B cell (primary cell): Measurements from ENCODE around the gene PLIN4. TPM values are rescaled to one million over a fixed set of nuclear protein-coding genes. Genes with fewer than 3 reads are reported as not detected.
A peak's percentile ranks its signal among the peaks of the same experiment; 100 is the strongest.

ENCODE experiments used
- ATAC-seq: fragments of 200-7000 bp; cut with Tn5 transposase; one replicate; pipeline ENCODE4 v1.10.0; 2021; ENCODE audit warnings: low read depth, mild to moderate bottlenecking, moderate number of reproducible peaks, moderate library complexity
- CTCF ChIA-PET: fragments of 350-600 bp; sonication (Branson Sonifier 250); formaldehyde crosslinking; loops from one replicate; lab custom pipeline; 2021; ENCODE audit warnings: antibody characterized with exemption, inconsistent platforms; lab: Charles Lee
- POLR2A ChIA-PET: fragments of 350-600 bp; sonication (Branson Sonifier 250); formaldehyde crosslinking; loops from one replicate; lab custom pipeline; 2021; ENCODE audit warnings: antibody characterized with exemption; lab: Charles Lee
- DNase-seq: peaks from one replicate; pipeline ENCODE4 v3.0.0; 2013
- H2AFZ ChIP-seq: 2 replicates; pipeline ENCODE4 v1.6.1; 2012; ENCODE audit warnings: mild to moderate bottlenecking, low read depth, low read length; ENCODE audit not compliant: insufficient read depth, poor library complexity, severe bottlenecking
- H3K27ac ChIP-seq, 2 donors: 1 replicate in 1 of 2; 2 replicates in 1 of 2; pipeline ENCODE4 v1.5.1; 2012 to 2013; ENCODE audit warnings: low read length in 2 of 2, mild to moderate bottlenecking in 2 of 2, moderate library complexity in 1 of 2
- H3K27me3 ChIP-seq, 4 experiments: fragments of 200-600 bp in 1 of 4; sonication (generic) in 1 of 4; replicated peaks in 1 of 4; 1 replicate in 2 of 4; 2 replicates in 2 of 4; pipeline versions ENCODE4 v1.6.1 to v1.7.0; 2013 to 2016; ENCODE audit warnings: low read length in 3 of 4, mild to moderate bottlenecking in 2 of 4, mixed read lengths in 1 of 4, moderate library complexity in 1 of 4; ENCODE audit not compliant: insufficient read depth in 4 of 4, control insufficient read depth in 3 of 4; ENCODE audit errors: control extremely low read depth in 1 of 4
- H3K36me3 ChIP-seq, 2 experiments: replicated peaks in 1 of 2; 1 replicate in 1 of 2; 2 replicates in 1 of 2; pipeline versions ENCODE4 v1.6.1 to v1.7.1; 2013; ENCODE audit warnings: low read length in 1 of 2; ENCODE audit not compliant: insufficient read depth in 2 of 2, control insufficient read depth in 1 of 2; ENCODE audit errors: control extremely low read depth in 1 of 2, extremely low read depth in 1 of 2
- H3K4me1 ChIP-seq, 2 donors: fragments of 200-600 bp in 1 of 2; sonication (generic) in 1 of 2; 1 replicate in 1 of 2; 2 replicates in 1 of 2; pipeline versions ENCODE4 v1.5.1 to v1.6.1; 2013 to 2017; ENCODE audit warnings: low read length in 2 of 2; ENCODE audit not compliant: control insufficient read depth in 2 of 2, insufficient read depth in 2 of 2
- H3K4me2 ChIP-seq: replicated peaks from 2 replicates; pipeline ENCODE3; 2012; ENCODE audit warnings: mild to moderate bottlenecking, low read depth, low read length; ENCODE audit not compliant: poor library complexity, severe bottlenecking
- H3K4me3 ChIP-seq, 5 experiments: fragments of 200-600 bp in 1 of 5; sonication (generic) in 1 of 5; 1 replicate in 3 of 5; 2 replicates in 2 of 5; pipeline versions ENCODE4 v1.5.1 to v1.7.0; 2011 to 2016; ENCODE audit warnings: low read length in 4 of 5, mild to moderate bottlenecking in 4 of 5, low read depth in 2 of 5, control low read depth in 1 of 5, moderate library complexity in 1 of 5; ENCODE audit not compliant: insufficient read depth in 1 of 5; ENCODE audit errors: control extremely low read depth in 1 of 5, extremely low read depth in 1 of 5
- H3K79me2 ChIP-seq: fragments of 200-600 bp; sonication (generic); one replicate; pipeline ENCODE4 v1.6.0; 2016; ENCODE audit warnings: low read length; ENCODE audit not compliant: control insufficient read depth, insufficient read depth
- H3K9ac ChIP-seq: fragments of 200-600 bp; sonication (generic); 2 replicates; pipeline ENCODE4 v1.6.1; 2017; ENCODE audit warnings: mild to moderate bottlenecking, low read length, moderate library complexity
- H3K9me3 ChIP-seq, 3 donors: one replicate each; pipeline versions ENCODE4 v1.6.1 to v1.7.1; 2013; ENCODE audit warnings: low read length in 2 of 3; ENCODE audit not compliant: control insufficient read depth in 2 of 3, insufficient read depth in 1 of 3; ENCODE audit errors: control extremely low read depth in 1 of 3
- H4K20me1 ChIP-seq: 2 replicates; pipeline ENCODE4 v1.6.0; 2012; ENCODE audit warnings: mild to moderate bottlenecking, low read length; ENCODE audit not compliant: insufficient read depth, control insufficient read depth, poor library complexity, severe bottlenecking
- H3K27ac Mint-ChIP-seq: one replicate; pipeline ENCODE4 v1.8.0; 2021; ENCODE audit warnings: mixed read lengths
- H3K27me3 Mint-ChIP-seq: one replicate; pipeline ENCODE4 v1.8.0; 2021; ENCODE audit warnings: mixed read lengths
- H3K4me1 Mint-ChIP-seq: one replicate; pipeline ENCODE4 v1.8.0; 2021; ENCODE audit warnings: mixed read lengths
- H3K4me3 Mint-ChIP-seq: one replicate; pipeline ENCODE4 v1.8.0; 2021; ENCODE audit warnings: mixed read lengths
- H3K9me3 Mint-ChIP-seq: one replicate; pipeline ENCODE4 v1.8.0; 2022; ENCODE audit warnings: mixed read lengths; ENCODE audit not compliant: insufficient read depth
- CTCF ChIP-seq: fragments of 200-600 bp; IDR thresholded peaks from one replicate; pipeline ENCODE4 v1.8.0; 2022; ENCODE audit warnings: antibody characterized with exemption, mild to moderate bottlenecking
- EZH2 ChIP-seq: IDR thresholded peaks from 2 replicates; pipeline ENCODE4 v1.6.1; 2012; ENCODE audit warnings: borderline replicate concordance, low read depth, mild to moderate bottlenecking, moderate library complexity, low read length; ENCODE audit not compliant: insufficient read depth, poor library complexity, severe bottlenecking
- WGBS: methylation state at CpG from one replicate; pipeline ENCODE4 v1.1.5; 2013; ENCODE audit warnings: missing lambda C conversion rate; ENCODE audit not compliant: insufficient coverage; 5-methylcytosine and 5-hydroxymethylcytosine counted together
- intact Hi-C: fragments of 100-400 bp; cut with micrococcal nuclease; formaldehyde crosslinking; loops from one replicate; pipeline ENCODE4 v1.10.0; 2022
- polyA plus RNA-seq: library from polyadenylated mRNA; depleted of rRNA; stranded (reverse); fragments of >200 nt; gene quantifications from 2 replicates; pipeline ENCODE4 v1.2.3, GENCODE V29; 2012
- total RNA-seq, 2 donors: library from RNA; stranded (reverse); fragments of 120-200 nt in 1 of 2; gene quantifications; 1 replicate in 1 of 2; 2 replicates in 1 of 2; pipeline versions ENCODE4 v1.2.3 to v1.2.4, GENCODE V29; 2013 to 2022

Gene PLIN4
- total and polyA plus RNA-seq, 2 donors (not counting 1 experiment from before 2014, with no cell fraction given) = 0.04 to 0.07 TPM

- peak; percentile 44 for ATAC-seq
- Histone ChIP-seq H3K9ac (peak overlapping the region; percentile 73), H3K4me3 (peak overlapping the region; percentile 50 to 76 (median 64)), H3K36me3 (peaks cover 0 to 14% of the 10 kb centered on the region in 2 experiments), H4K20me1 (peaks cover 39% of the 10 kb centered on the region), H3K27ac (peak overlapping the region; percentile 60 to 71), H3K79me2 (peaks cover 18% of the 10 kb centered on the region), H3K27me3 (no peaks in the 10 kb centered on the region), H3K9me3 (no peaks in the 10 kb centered on the region), H3K4me1 (peaks cover 9 to 19% of the 10 kb centered on the region in 2 donors), H2AFZ (peak overlapping the region; percentile 69), H3K4me2 (peak overlapping the region; percentile 98)
- TF ChIP-seq EZH2 (no peak), CTCF (no peak)
- WGBS = 0% methylated on average over 24 of the region's 53 CpGs
- intact Hi-C loops = loop anchor here (1.0 to 5.0 kb wide), 6 partner anchors 14 to 1020 kb away; partner anchors contain the start of genes MPND, SH3GL1 and YJU2
- peak overlapping the region; percentile 90 for H3K27ac Mint-ChIP-seq
- ChIA-PET CTCF (interaction anchor here (0.7 to 1.0 kb wide), 2 partner anchors 14 to 54 kb away, joined by 3 read pairs; partner anchors contain the start of gene CHAF1A), POLR2A (interaction anchor here (0.7 to 1.2 kb wide), 6 partner anchors 14 to 1645 kb away, joined by 3 to 8 read pairs (median 5); partner anchors contain the start of gene CHAF1A)
- H3K4me1 Mint-ChIP-seq = peaks cover 24% of the 10 kb centered on the region
- DNase-seq = no peak
- no peaks in the 10 kb centered on the region for H3K27me3 Mint-ChIP-seq
- no peaks in the 10 kb centered on the region for H3K9me3 Mint-ChIP-seq
- H3K4me3 Mint-ChIP-seq = peak overlapping the region; percentile 89
These were observed 61.2 kb downstream of the PLIN4 start for GRCh38 chr19:4456843-4457653.
